Calu3 (cell line): Measurements from ENCODE around the gene DSC2. TPM values are rescaled to one million over a fixed set of nuclear protein-coding genes. Genes with fewer than 3 reads are reported as not detected.

ENCODE experiments used
- BruUV-seq: library from RNA; stranded (reverse); fragments of 400-500 nt; replicated peaks from 2 replicates; lab custom pipeline; 2021; lab: Mats Ljungman, UMichigan
- CTCF ChIA-PET: fragments of 300-600 bp; sonication (Branson Sonifier 250); formaldehyde crosslinking; loops from one replicate; lab custom pipeline; 2022; ENCODE audit warnings: antibody characterized with exemption; lab: Charles Lee
- DNase-seq: peaks from one replicate; pipeline ENCODE4 v3.0.0; 2022
- H3K27ac Mint-ChIP-seq: one replicate; pipeline ENCODE4 v1.8.0; 2022; ENCODE audit warnings: mixed read lengths; ENCODE audit not compliant: unreplicated experiment
- H3K27me3 Mint-ChIP-seq: one replicate; pipeline ENCODE4 v1.8.0; 2022; ENCODE audit warnings: mixed read lengths; ENCODE audit not compliant: unreplicated experiment
- H3K36me3 Mint-ChIP-seq: one replicate; pipeline ENCODE4 v1.8.0; 2022; ENCODE audit warnings: mild to moderate bottlenecking, moderate library complexity, mixed read lengths; ENCODE audit not compliant: insufficient read depth, unreplicated experiment
- H3K4me1 Mint-ChIP-seq: one replicate; pipeline ENCODE4 v1.8.0; 2022; ENCODE audit warnings: mild to moderate bottlenecking, low read depth, mixed read lengths; ENCODE audit not compliant: unreplicated experiment
- H3K4me3 Mint-ChIP-seq: one replicate; pipeline ENCODE4 v1.8.0; 2022; ENCODE audit warnings: mild to moderate bottlenecking, low read depth, moderate library complexity, mixed read lengths; ENCODE audit not compliant: unreplicated experiment
- H3K9me3 Mint-ChIP-seq: one replicate; pipeline ENCODE4 v1.8.0; 2022; ENCODE audit warnings: low read depth, mixed read lengths; ENCODE audit not compliant: unreplicated experiment
- CTCF ChIP-seq: fragments of 200-600 bp; IDR thresholded peaks from one replicate; pipeline ENCODE4 v1.8.0; 2022; ENCODE audit warnings: antibody characterized with exemption; ENCODE audit not compliant: unreplicated experiment
- intact Hi-C: fragments of 100-400 bp; cut with micrococcal nuclease; formaldehyde crosslinking; loops from one replicate; pipeline ENCODE4 v1.10.0; 2022; ENCODE audit not compliant: unreplicated experiment
- total RNA-seq: library from RNA; stranded (reverse); gene quantifications from 2 replicates; pipeline ENCODE4 v1.2.3, GENCODE V29; 2022

Gene DSC2
- total RNA-seq, 1 experiment from 2014 or later = 42.4 TPM

DNA sequence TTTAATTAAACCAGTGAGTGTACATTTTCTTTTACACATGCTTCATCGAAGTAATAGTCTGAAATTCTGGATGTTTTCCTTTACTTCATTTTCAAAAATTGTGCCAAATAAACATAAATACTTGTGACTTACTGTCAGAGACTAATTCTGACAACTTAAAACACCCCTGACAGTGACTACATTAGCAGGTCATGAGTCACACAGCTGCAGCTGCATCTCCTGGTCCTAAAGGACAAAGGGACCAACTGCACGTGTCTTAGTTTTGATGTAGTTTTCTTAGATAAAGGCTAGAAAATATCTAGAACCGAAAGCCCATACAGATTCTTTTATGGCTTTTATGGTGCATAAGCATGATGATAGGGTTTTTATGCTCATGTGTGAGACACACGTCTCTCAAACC, 30.0 kb downstream of the DSC2 start:
- DNase-seq = no peak
- CTCF ChIA-PET = no interaction called here
- Mint-ChIP-seq H3K4me1 (no peaks in the 10 kb centered on the region), H3K27ac (no peak overlapping the region), H3K4me3 (no peak overlapping the region), H3K27me3 (no peaks in the 10 kb centered on the region), H3K9me3 (no peaks in the 10 kb centered on the region), H3K36me3 (peaks cover 26% of the 10 kb centered on the region)
- no TSS peak for BruUV-seq
- intact Hi-C loops = no loop called here
- no peak for TF ChIP-seq CTCF

DNA sequence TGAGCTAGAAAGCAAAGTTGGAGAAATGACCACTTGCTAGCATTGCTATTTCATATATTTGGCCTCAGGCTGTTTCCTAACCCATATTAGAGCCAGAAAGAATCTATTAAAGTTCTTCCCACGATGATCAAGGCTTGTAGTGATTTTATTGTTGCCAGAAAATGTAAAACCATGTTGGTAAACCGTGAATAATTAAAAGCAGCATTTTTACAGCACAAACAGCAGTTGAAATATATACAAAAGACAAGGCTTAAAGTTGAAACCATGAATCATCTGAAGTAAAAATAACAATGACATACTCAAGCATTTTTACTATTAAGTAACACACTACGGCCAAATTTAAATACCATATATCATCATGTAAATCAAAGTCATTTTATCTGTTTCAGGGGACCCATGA, 32.0 kb downstream of the DSC2 start:
- no peak for DNase-seq
- no peak for TF ChIP-seq CTCF
- no peaks in the 10 kb centered on the region for H3K27me3 Mint-ChIP-seq
- intact Hi-C loops = no loop called here
- no peaks in the 10 kb centered on the region for H3K9me3 Mint-ChIP-seq
- no peak overlapping the region for H3K4me3 Mint-ChIP-seq
- BruUV-seq = no TSS peak
- H3K27ac Mint-ChIP-seq = no peak overlapping the region
- no peaks in the 10 kb centered on the region for H3K4me1 Mint-ChIP-seq
- CTCF ChIA-PET = no interaction called here
- H3K36me3 Mint-ChIP-seq = peaks cover 30% of the 10 kb centered on the region

- Mint-ChIP-seq H3K36me3 (peaks cover 15% of the 10 kb centered on the region), H3K27me3 (no peaks in the 10 kb centered on the region), H3K27ac (no peak overlapping the region), H3K9me3 (no peaks in the 10 kb centered on the region), H3K4me1 (no peaks in the 10 kb centered on the region), H3K4me3 (no peak overlapping the region)
- intact Hi-C loops = no loop called here
- BruUV-seq = no TSS peak
- no peak for TF ChIP-seq CTCF
- CTCF ChIA-PET = no interaction called here
- no peak for DNase-seq
These were observed 36.0 kb downstream of the DSC2 start for GRCh38 chr18:31066266-31066665.

DNA sequence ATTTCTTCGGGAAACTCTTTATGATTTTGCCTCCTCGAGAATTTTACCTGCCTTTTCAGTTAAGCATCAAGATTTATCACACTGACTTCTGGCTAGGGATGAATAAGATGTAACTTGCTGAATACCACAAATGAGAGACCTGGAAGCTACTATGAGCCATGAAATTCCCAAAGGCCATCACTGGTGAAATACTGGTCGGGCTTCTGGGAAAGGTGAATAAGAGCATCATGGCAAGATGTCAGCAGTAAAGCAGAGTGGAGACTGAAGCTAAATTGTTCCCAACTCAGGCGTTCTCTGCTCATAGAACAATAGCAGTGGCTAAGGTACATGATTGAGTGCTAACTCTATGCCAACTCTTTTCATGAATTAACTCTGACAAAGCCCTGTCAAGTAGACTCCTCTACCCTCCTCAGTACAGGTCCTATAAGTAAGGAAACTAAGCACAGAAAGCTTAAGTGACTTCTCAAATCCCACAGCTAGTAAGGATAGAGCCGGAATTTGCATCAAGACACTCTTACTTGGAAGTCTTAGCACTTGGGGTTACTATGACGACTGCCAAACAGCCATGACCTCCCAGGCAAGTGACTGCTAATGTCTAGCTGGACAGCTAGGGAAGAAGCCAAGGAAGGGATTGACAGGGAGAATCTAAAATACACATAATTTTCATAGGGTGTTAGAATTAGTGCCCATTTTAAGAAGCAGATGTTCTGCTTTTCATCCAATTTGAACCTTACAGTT, 37.0 kb downstream of the DSC2 start:
- no peak for DNase-seq
- TF ChIP-seq CTCF = no peak
- intact Hi-C loops = no loop called here
- Mint-ChIP-seq H3K4me1 (no peaks in the 10 kb centered on the region), H3K36me3 (peaks cover 15% of the 10 kb centered on the region), H3K4me3 (no peak overlapping the region), H3K9me3 (no peaks in the 10 kb centered on the region), H3K27ac (no peak overlapping the region), H3K27me3 (no peaks in the 10 kb centered on the region)
- CTCF ChIA-PET = no interaction called here
- no TSS peak for BruUV-seq
